DMS 273 treated with DMSO at 0.1 percent for 48 hours (cell line): Measurements from ENCODE around the gene ZNF281.
"Not testable (repeated sequence)": the region's sequence is repeated elsewhere in the genome, so short reads cannot be mapped to it uniquely, and the experiment has no call there.

Experiments
- DNase-seq: peaks from one replicate; lab custom pipeline; 2025; lab: John Stamatoyannopoulos, UW

ZNF281 gene, protein sequence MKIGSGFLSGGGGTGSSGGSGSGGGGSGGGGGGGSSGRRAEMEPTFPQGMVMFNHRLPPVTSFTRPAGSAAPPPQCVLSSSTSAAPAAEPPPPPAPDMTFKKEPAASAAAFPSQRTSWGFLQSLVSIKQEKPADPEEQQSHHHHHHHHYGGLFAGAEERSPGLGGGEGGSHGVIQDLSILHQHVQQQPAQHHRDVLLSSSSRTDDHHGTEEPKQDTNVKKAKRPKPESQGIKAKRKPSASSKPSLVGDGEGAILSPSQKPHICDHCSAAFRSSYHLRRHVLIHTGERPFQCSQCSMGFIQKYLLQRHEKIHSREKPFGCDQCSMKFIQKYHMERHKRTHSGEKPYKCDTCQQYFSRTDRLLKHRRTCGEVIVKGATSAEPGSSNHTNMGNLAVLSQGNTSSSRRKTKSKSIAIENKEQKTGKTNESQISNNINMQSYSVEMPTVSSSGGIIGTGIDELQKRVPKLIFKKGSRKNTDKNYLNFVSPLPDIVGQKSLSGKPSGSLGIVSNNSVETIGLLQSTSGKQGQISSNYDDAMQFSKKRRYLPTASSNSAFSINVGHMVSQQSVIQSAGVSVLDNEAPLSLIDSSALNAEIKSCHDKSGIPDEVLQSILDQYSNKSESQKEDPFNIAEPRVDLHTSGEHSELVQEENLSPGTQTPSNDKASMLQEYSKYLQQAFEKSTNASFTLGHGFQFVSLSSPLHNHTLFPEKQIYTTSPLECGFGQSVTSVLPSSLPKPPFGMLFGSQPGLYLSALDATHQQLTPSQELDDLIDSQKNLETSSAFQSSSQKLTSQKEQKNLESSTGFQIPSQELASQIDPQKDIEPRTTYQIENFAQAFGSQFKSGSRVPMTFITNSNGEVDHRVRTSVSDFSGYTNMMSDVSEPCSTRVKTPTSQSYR

GRCh38 chr1:200409761-200410565 is at the start of gene ZNF281:
TSS of gene ZNF281 (minus strand) at chr1:200410036. CDS start at chr1:200409705, 331 bp downstream.
- peak; percentile 78 for DNase-seq

DNA sequence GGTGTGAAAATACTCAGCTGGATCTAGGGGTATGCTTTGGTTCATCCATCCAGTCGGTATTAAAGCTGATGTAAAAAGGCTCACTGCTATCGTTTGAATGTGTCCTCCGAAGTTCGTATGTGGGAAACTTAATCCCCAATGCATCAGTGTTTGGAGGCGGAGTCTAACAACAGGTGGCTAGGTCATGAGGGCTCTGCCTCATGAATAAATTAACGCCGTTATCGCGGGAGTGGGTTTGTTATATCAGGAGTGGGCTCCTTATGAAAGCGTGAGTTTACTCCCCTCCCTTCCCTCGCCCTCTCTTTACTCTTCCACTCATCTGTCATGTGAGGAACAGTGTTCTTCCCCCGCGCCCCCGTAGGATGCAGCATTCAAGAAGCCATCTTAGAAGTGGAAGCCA is 48.9 kb upstream of the ZNF281 start:
- no peak for DNase-seq

DNA sequence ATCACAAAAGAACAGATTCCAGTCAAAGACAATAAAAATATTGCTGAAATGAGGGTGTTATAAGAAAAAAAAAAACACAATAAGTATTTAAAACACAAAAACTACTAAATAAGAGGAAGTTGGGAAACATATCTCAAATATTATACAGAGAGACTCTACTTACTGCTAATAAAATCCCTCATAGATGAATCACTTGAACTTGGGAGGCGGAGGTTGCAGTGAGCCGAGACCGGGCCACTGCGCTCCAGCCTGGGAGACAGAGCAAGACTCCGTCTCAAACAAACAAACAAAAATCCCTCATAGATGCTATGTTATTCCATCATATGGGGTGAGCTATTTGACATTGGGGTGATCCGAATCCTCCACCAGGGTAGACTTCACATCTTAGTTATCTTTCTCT is 48.0 kb upstream of the ZNF281 start:
- no peak for DNase-seq

DNA sequence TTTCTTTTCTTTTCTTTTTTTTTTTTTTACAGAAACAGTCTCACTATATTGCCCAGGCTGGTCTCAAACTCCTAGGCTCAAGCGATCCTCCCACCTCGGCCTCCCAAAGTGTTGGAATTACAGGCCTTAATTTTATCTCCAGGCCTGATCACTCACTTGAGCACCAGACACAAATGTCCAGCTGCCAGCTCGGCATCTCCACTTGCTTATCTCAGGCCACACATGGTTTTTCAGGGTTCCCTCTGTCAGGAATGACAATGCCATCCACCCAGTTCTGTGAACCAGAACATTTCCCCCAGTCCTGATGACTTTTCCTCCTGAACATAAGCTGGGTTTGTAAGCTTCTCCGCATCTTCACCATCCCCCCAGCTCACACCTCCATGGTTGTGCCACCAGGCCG is 44.6 kb upstream of the ZNF281 start:
- no peak for DNase-seq

GRCh38 chr1:200453553-200453905 is 43.7 kb upstream of the ZNF281 start:
- no peak for DNase-seq

- DNase-seq: no peak
These were observed 43.2 kb upstream of the ZNF281 start for GRCh38 chr1:200452850-200453552.

DNA sequence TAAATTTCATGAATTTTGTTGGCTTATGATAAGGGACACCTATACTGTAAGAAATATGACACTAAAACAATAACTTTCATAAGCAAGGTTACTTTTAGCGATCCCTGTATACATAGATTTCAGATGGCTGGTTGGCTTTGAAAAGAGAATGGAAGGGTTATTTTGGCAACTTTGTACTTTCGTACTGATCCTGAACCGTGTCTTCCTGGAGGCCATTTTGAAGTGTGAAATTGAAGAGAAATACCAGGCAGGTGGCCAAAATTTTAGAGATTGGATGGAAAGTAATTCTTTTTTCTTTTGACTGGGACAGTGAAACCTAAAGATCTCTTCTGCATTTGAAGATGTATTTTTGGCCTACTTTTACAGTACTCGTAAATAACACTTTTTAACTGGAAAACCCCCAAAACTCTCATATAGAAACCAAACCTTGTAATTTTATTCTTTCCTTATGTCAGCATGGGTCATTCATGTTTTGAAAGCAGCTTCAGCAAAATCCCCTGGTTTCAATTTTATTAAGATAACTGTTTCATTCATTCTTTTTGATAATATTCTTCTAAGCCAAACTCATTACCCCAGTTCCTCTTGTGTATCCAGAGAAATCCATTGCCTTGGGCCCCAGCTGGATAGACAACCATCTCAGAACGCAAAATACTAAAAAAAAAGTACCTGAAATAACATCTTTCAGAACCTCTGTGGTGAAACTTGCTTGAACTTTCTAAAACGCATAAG is 38.4 kb upstream of the ZNF281 start:
- no peak for DNase-seq

- no peak for DNase-seq
These were observed 35.4 kb upstream of the ZNF281 start for GRCh38 chr1:200445213-200445612.

DNA sequence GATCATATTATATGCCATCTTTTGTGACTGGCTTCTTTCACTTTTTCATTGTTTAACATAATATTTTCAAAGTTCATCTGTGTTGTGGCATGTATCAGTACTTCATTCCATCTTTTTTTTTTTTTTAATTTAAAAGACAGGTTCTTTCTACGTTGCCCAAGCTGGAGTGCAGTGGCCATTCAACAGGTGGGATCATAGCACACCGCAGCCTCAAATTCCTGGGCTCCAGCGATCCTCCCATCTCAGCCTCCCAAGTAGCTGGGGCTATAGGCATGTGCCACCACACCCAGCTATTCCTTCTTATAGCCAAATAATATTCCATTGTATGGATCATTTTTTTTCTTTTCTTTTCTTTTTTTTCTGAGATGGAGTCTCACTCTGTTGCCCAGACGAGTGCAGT is 34.6 kb upstream of the ZNF281 start:
- DNase-seq: no peak

GRCh38 chr1:200443860-200444259 is 34.0 kb upstream of the ZNF281 start:
- DNase-seq: no peak

- no peak for DNase-seq
These were observed 32.8 kb upstream of the ZNF281 start for GRCh38 chr1:200442537-200443156.

- no peak for DNase-seq
These were observed 32.2 kb upstream of the ZNF281 start for GRCh38 chr1:200442023-200442422.

DNA sequence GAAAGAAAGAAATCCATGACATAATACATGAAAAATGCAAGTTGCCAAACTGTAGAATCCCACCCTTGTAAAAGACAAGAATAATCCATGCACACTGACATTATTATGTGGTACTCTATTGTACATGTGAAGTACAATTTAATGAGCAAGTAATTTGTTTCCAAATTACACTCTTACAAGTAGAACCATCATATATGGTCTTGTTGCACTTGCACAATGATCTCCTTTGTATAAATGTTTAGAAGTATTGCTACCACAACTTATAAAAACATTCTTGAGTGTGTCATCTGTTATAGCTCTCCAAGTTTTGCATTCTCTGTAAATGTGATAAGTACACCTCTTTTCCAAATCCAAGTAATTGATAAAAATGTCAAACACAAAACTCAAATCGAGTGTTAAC is 29.1 kb upstream of the ZNF281 start:
- DNase-seq: no peak

GRCh38 chr1:200438413-200438812 is 28.6 kb upstream of the ZNF281 start:
- DNase-seq: not testable (repeated sequence)

DNA sequence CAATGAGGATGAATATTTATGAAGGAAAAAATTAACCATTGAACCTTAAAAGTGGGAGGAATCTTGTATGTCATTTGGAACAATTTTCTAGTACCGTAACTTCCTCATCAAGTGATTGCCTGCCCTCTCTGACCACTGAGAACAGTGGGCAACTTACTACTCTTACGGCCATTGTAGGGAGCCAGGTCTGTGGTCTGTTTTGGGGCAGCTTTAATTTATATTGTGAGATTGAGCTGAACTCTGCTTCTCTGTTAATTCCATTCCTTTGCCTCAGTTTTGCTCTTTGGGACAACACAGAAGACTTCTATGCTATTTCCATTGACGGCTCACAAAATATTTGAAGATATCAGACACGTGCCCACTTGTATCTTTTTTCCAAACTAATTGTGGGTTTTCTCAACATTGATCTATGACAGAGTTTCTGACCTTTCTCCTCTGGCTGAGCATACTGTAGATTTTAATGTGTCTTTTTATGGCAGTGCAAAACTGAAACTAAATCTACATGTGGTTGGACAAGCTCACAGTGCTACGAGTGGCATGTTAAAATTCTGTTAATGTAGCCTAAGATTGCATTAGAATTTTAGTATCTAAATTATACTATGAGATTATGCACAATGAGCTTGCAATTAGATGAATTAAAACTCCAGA is 27.8 kb upstream of the ZNF281 start:
- no peak for DNase-seq

DNA sequence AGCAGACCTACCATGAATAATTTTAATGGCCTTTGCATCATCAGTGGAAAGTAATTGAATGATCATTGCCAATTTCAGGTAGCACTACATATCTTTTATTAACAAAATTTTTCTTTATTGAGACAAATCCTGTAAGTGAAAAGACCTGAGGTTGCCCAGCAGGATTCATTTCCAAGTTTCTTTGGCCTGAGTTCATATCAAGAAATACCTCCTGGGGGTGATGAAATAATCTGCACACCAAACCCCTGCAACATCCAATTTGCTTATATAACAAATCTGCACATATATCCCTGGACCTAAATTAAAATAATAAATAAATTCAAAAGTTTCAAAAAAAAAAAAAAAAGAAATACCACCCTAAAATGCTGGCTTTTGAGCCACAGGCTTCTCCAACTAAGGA is 27.3 kb upstream of the ZNF281 start:
- no peak for DNase-seq

DNA sequence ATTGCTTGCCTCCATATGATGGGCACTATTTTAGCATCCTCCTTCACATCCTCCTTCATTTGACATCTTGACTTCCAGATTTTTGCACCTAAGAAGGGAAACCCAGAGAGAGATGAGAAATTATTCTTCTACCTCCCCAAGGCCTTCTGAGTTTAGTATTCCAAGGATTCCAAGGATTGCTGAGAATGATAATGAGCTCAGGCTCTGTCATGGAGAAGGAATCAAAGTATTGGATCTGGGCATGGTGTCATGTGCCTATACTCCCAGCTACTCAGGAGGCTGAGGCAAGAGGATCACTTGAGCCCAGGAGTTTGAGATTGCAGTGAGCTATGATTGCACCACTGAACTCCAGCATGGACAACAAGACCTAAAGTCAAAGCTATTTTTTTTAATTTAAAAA is 26.6 kb upstream of the ZNF281 start:
- DNase-seq: no peak

DNA sequence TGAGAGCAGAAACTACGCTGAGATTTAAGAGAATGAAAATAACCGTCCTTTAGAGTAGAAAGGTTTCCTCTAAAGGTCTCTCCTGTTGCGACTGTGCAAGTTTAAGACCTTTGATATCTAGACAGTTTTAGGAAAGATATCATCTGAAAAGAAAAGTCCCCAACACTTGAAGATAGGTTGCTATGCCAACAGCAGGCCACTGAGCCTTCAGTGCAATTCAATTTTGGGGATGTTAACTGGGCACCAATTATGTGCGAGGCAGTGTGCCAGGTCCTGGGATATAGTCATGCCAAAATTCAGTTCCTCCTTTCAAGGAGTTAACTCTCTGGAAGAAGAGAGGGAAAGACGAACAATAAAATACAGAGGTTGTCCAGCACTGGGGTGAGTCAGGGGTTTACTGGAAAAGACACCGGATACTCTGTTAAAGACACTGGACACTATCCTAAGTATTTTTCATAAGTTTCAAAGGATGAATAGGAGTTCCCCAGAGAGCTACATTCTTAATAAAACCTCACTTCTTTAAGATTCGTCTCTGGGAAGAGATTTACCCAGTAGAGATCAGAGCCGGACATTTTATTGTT is 25.5 kb upstream of the ZNF281 start:
- DNase-seq: no peak

GRCh38 chr1:200433586-200433985 is 23.8 kb upstream of the ZNF281 start:
- no peak for DNase-seq

GRCh38 chr1:200432586-200432985 is 22.8 kb upstream of the ZNF281 start:
- no peak for DNase-seq
